GM10847 (cell line): ENCODE data around the gene CYYR1.

Experiments used
- POLR2A ChIP-seq: IDR thresholded peaks from 2 replicates; pipeline ENCODE4 v1.6.1; 2011; ENCODE audit not compliant: insufficient read length; ENCODE audit errors: extremely low read depth

Gene CYYR1

GRCh38 chr21:26522704-26523103 lies 50.4 kb downstream of the CYYR1 start:
- TF ChIP-seq POLR2A: no peak

- TF ChIP-seq POLR2A: no peak
Measured at GRCh38 chr21:26519142-26519541, 53.9 kb downstream of the CYYR1 start.

- TF ChIP-seq POLR2A: no peak
Measured at GRCh38 chr21:26515257-26515656, 57.8 kb downstream of the CYYR1 start.

GRCh38 chr21:26513212-26513611 lies 59.9 kb downstream of the CYYR1 start:
- TF ChIP-seq POLR2A: no peak

- TF ChIP-seq POLR2A: no peak
Measured at GRCh38 chr21:26512664-26513063, 60.4 kb downstream of the CYYR1 start.

- TF ChIP-seq POLR2A: no peak
Measured at GRCh38 chr21:26508903-26509302, 64.2 kb downstream of the CYYR1 start.

- no peak for TF ChIP-seq POLR2A
Measured at GRCh38 chr21:26506956-26507355, 66.1 kb downstream of the CYYR1 start.

GRCh38 chr21:26505211-26505610 lies 67.9 kb downstream of the CYYR1 start:
- no peak for TF ChIP-seq POLR2A

- no peak for TF ChIP-seq POLR2A
Measured at GRCh38 chr21:26503414-26503813, 69.7 kb downstream of the CYYR1 start.

- no peak for TF ChIP-seq POLR2A
Measured at GRCh38 chr21:26501495-26502021, 71.5 kb downstream of the CYYR1 start.

- no peak for TF ChIP-seq POLR2A
Measured at GRCh38 chr21:26499495-26499894, 73.6 kb downstream of the CYYR1 start.

- TF ChIP-seq POLR2A: no peak
Measured at GRCh38 chr21:26495283-26495849, 77.7 kb downstream of the CYYR1 start.

- TF ChIP-seq POLR2A: no peak
Measured at GRCh38 chr21:26491663-26492062, 81.4 kb downstream of the CYYR1 start.

GRCh38 chr21:26490771-26491170 lies 82.3 kb downstream of the CYYR1 start:
- TF ChIP-seq POLR2A: no peak

- TF ChIP-seq POLR2A: no peak
Measured at GRCh38 chr21:26489781-26490180, 83.3 kb downstream of the CYYR1 start.

GRCh38 chr21:26487981-26488480 lies 85.1 kb downstream of the CYYR1 start:
- no peak for TF ChIP-seq POLR2A

GRCh38 chr21:26473471-26473870 lies 99.6 kb downstream of the CYYR1 start:
- no peak for TF ChIP-seq POLR2A
